DND-41 (cell line): ENCODE results near the gene SLC10A1.

Source experiments
- EZH2 ChIP-seq: IDR thresholded peaks from 3 replicates; pipeline ENCODE4 v1.6.1; 2012; ENCODE audit warnings: borderline replicate concordance, low read depth, mild to moderate bottlenecking, moderate library complexity, low read length, inconsistent platforms; ENCODE audit not compliant: severe bottlenecking
- TF ChIP-seq, protein P1 (sequence below): IDR thresholded peaks from 2 replicates; pipeline ENCODE4 v1.5.1; 2012; ENCODE audit warnings: borderline replicate concordance, low read length, moderate library complexity, mild to moderate bottlenecking; ENCODE audit not compliant: poor library complexity, severe bottlenecking; ENCODE audit errors: extremely low read depth

DNA sequence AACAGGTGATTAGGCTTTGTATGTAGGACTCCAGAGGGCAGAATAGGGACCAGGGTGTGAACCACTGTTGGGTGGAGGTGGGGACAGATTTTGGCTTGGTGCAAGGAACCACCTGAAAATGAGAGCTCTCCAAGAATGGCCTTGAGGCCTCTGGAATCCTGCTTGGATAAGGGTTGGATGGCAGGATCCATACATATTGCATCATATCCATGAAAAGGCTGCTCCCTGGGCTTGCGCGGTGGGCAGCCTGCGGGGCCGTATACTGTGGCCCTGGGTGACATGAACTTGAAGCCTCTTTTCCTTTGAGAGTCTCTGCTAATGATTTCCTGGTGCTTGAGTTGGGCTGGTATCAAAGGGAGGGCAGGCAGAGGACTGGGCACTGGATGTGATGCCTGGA lies 1.3 kb upstream of the SLC10A1 start:
- TF ChIP-seq, protein P1, sequence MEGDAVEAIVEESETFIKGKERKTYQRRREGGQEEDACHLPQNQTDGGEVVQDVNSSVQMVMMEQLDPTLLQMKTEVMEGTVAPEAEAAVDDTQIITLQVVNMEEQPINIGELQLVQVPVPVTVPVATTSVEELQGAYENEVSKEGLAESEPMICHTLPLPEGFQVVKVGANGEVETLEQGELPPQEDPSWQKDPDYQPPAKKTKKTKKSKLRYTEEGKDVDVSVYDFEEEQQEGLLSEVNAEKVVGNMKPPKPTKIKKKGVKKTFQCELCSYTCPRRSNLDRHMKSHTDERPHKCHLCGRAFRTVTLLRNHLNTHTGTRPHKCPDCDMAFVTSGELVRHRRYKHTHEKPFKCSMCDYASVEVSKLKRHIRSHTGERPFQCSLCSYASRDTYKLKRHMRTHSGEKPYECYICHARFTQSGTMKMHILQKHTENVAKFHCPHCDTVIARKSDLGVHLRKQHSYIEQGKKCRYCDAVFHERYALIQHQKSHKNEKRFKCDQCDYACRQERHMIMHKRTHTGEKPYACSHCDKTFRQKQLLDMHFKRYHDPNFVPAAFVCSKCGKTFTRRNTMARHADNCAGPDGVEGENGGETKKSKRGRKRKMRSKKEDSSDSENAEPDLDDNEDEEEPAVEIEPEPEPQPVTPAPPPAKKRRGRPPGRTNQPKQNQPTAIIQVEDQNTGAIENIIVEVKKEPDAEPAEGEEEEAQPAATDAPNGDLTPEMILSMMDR = no peak
- no peak for TF ChIP-seq EZH2
